K562 (cell line): ENCODE measurements around the gene NXNL2. TPM values are rescaled to one million over a fixed set of nuclear protein-coding genes. Genes with fewer than 3 reads are reported as not detected.

Source experiments
- ATAC-seq: fragments of 200-7000 bp; cut with Tn5 transposase; 3 replicates; pipeline ENCODE4 v1.9.1; 2020; ENCODE audit warnings: moderate library complexity
- BruUV-seq: library from RNA; stranded (reverse); fragments of 400-500 nt; replicated peaks from 2 replicates; lab custom pipeline; 2021; lab: Mats Ljungman, UMichigan
- CTCF ChIA-PET: fragments of 300-600 bp; formaldehyde crosslinking; extraction: SDS; loops from one replicate; lab custom pipeline; 2021; ENCODE audit warnings: low intra/inter-chr PET ratio; lab: Yijun Ruan, JAX
- POLR2A ChIA-PET: fragments of 300-600, 350-650 bp; sonication (Branson Sonifier 250); formaldehyde crosslinking; extraction: SDS; loops from one replicate; lab custom pipeline; 2021; ENCODE audit warnings: antibody characterized with exemption, inconsistent platforms; lab: Yijun Ruan, JAX
- DNase-seq, 4 experiments: peaks; one replicate each; pipeline versions ENCODE4 v3.0.0 to v3.0.0-alpha.2; 2011 to 2018; ENCODE audit warnings: low spot score in 3 of 4, mixed read lengths in 3 of 4; ENCODE audit errors: extremely low read depth in 1 of 4
- FAIRE-seq: peaks from 2 replicates; lab custom pipeline; 2011; peaks lifted over from hg19 to GRCh38; lab: Jason Lieb, UNC
- H2AFZ ChIP-seq: 2 replicates; pipeline ENCODE4 v1.6.0; 2011; ENCODE audit warnings: low read depth, low read length, control low read depth, inconsistent platforms
- H3K27ac ChIP-seq: fragments of 200-600 bp; 3 replicates; pipeline ENCODE4 v1.8.0; 2011; ENCODE audit warnings: low read depth, mild to moderate bottlenecking, control low read depth, inconsistent platforms, low read length, moderate library complexity, mixed read lengths; ENCODE audit errors: extremely low read depth
- H3K27me3 ChIP-seq, 2 experiments: fragments of 300-600 bp in 1 of 2; 2 replicates in 1 of 2; 3 replicates in 1 of 2; pipeline versions ENCODE4 v1.6.0 to v1.8.0; 2011; ENCODE audit warnings: inconsistent platforms in 2 of 2, low read length in 2 of 2, mild to moderate bottlenecking in 1 of 2, mixed read lengths in 1 of 2, moderate library complexity in 1 of 2; ENCODE audit not compliant: control insufficient read depth in 2 of 2, insufficient read depth in 2 of 2
- H3K36me3 ChIP-seq: fragments of 300-600 bp; 3 replicates; pipeline ENCODE4 v1.8.0; 2011; ENCODE audit warnings: mild to moderate bottlenecking, low read length, inconsistent platforms; ENCODE audit not compliant: control insufficient read depth, insufficient read depth
- H3K4me1 ChIP-seq, 2 experiments: fragments of 200-600 bp in 1 of 2; replicated peaks in 1 of 2; 2 replicates in 1 of 2; 3 replicates in 1 of 2; pipeline versions ENCODE4 v1.5.1 to v1.8.0; 2011; ENCODE audit warnings: inconsistent platforms in 2 of 2, low read length in 2 of 2, mild to moderate bottlenecking in 1 of 2, mixed read lengths in 1 of 2, moderate library complexity in 1 of 2; ENCODE audit not compliant: control insufficient read depth in 2 of 2, insufficient read depth in 2 of 2
- H3K4me2 ChIP-seq: 2 replicates; pipeline ENCODE4 v1.6.1; 2011; ENCODE audit warnings: low read length, control low read depth, inconsistent platforms, mixed read lengths; ENCODE audit not compliant: insufficient read depth
- H3K4me3 ChIP-seq: fragments of 200-600 bp; sonication (generic), shearing (Covaris generic); 2 replicates; pipeline ENCODE4 v1.5.1; 2016; ENCODE audit warnings: control low read depth, inconsistent platforms
- H3K79me2 ChIP-seq: fragments of 200-600 bp; 3 replicates; pipeline ENCODE4 v1.8.0; 2011; ENCODE audit warnings: low read length, inconsistent platforms; ENCODE audit not compliant: control insufficient read depth, insufficient read depth
- H3K9ac ChIP-seq, 2 experiments: 2 replicates each; pipeline versions ENCODE4 v1.6.0 to v1.6.1; 2011; ENCODE audit warnings: low read depth in 2 of 2, low read length in 2 of 2, control low read depth in 1 of 2, inconsistent platforms in 1 of 2, mild to moderate bottlenecking in 1 of 2, mixed read lengths in 1 of 2; ENCODE audit not compliant: insufficient read depth in 1 of 2
- H3K9me1 ChIP-seq: one replicate; pipeline ENCODE4 v1.6.0; 2011; ENCODE audit warnings: inconsistent platforms, mild to moderate bottlenecking, low read length, moderate library complexity; ENCODE audit not compliant: control insufficient read depth, insufficient read depth
- H3K9me3 ChIP-seq: replicated peaks from 2 replicates; pipeline ENCODE4 v1.5.1; 2011; ENCODE audit warnings: low read depth, low read length, inconsistent platforms; ENCODE audit not compliant: control insufficient read depth, insufficient read depth
- H4K20me1 ChIP-seq: replicated peaks from 2 replicates; pipeline ENCODE4 v1.6.1; 2011; ENCODE audit warnings: low read length, inconsistent platforms, mixed read lengths; ENCODE audit not compliant: control insufficient read depth, insufficient read depth
- ARNT ChIP-seq, 2 experiments: fragments of 450-650 bp; IDR thresholded peaks; 2 replicates each; pipeline ENCODE4 v1.6.1; 2016; ENCODE audit warnings: mild to moderate bottlenecking in 1 of 2
- CBFA2T3 ChIP-seq: fragments of 450-650 bp; IDR thresholded peaks from 2 replicates; pipeline ENCODE4 v1.6.1; 2017
- CBX3 ChIP-seq, 2 experiments: IDR thresholded peaks; 1 replicate in 1 of 2; 2 replicates in 1 of 2; pipeline ENCODE4 v1.6.1; 2012; ENCODE audit warnings: inconsistent platforms in 2 of 2, low read length in 2 of 2, borderline replicate concordance in 1 of 2, control low read depth in 1 of 2
- GABPB2 ChIP-seq: fragments of 250-450 bp; sonication (Bioruptor Pico); conservative IDR thresholded peaks from 2 replicates; pipeline ENCODE4 v1.5.1; 2021; ENCODE audit warnings: mild to moderate bottlenecking
- HDAC1 ChIP-seq, 2 experiments: fragments of 450-650 bp; IDR thresholded peaks; 2 replicates each; pipeline ENCODE4 v1.6.1; 2016 to 2017; ENCODE audit warnings: inconsistent platforms in 1 of 2, mild to moderate bottlenecking in 1 of 2, moderate library complexity in 1 of 2
- KDM4B ChIP-seq, 2 experiments: fragments of 450-650 bp in 1 of 2; sonication (generic) in 1 of 2; IDR thresholded peaks; 2 replicates each; pipeline ENCODE4 v1.6.1; 2016 to 2017; ENCODE audit warnings: borderline replicate concordance in 2 of 2, antibody characterized with exemption in 1 of 2, low read depth in 1 of 2, mild to moderate bottlenecking in 1 of 2
- MCM7 ChIP-seq, 2 experiments: fragments of 450-650 bp; IDR thresholded peaks; 2 replicates each; pipeline ENCODE4 v1.6.1; 2016 to 2018
- MTF1 ChIP-seq: fragments of 250-450 bp; sonication (Bioruptor Pico); IDR thresholded peaks from 2 replicates; pipeline ENCODE4 v1.9.0; 2021; ENCODE audit warnings: moderate library complexity, mild to moderate bottlenecking, inconsistent platforms, borderline replicate concordance
- NCOA6 ChIP-seq: fragments of 450-650 bp; IDR thresholded peaks from 2 replicates; pipeline ENCODE4 v1.6.1; 2017; ENCODE audit warnings: mild to moderate bottlenecking
- PCBP2 ChIP-seq: fragments of 200-400 bp; formaldehyde crosslinking; IDR thresholded peaks from 2 replicates; pipeline ENCODE4 v1.6.1; 2018; ENCODE audit warnings: low read length, low read depth, mild to moderate bottlenecking, moderate library complexity; ENCODE audit not compliant: poor library complexity, severe bottlenecking
- PTBP1 ChIP-seq: fragments of 200-400 bp; formaldehyde crosslinking; IDR thresholded peaks from 2 replicates; pipeline ENCODE4 v1.6.1; 2017; ENCODE audit warnings: low read depth, low read length
- RBM14 ChIP-seq: fragments of 200-400 bp; formaldehyde crosslinking; IDR thresholded peaks from 2 replicates; pipeline ENCODE4 v1.6.1; 2018; ENCODE audit warnings: low read depth, mild to moderate bottlenecking, low read length, moderate library complexity, borderline replicate concordance; ENCODE audit not compliant: insufficient read depth
- TAF7 ChIP-seq: fragments of 450-650 bp; IDR thresholded peaks from 2 replicates; pipeline ENCODE4 v1.6.1; 2016; ENCODE audit warnings: missing genetic modification characterization, missing compliant biosample characterization
- ZC3H11A ChIP-seq: IDR thresholded peaks from 2 replicates; pipeline ENCODE4 v1.6.1; 2012; ENCODE audit warnings: low read depth, low read length, improper control_type of control experiment
- ZNF146 ChIP-seq: IDR thresholded peaks from one replicate; pipeline ENCODE4 v1.6.1; 2018; ENCODE audit warnings: missing compliant biosample characterization; ENCODE audit not compliant: unreplicated experiment
- ZNF311 ChIP-seq: fragments of 250-450 bp; sonication (Bioruptor Pico); IDR thresholded peaks from 2 replicates; pipeline ENCODE4 v1.4.0; 2020; ENCODE audit warnings: mild to moderate bottlenecking, moderate library complexity
- whole genome bisulfite sequencing: fragments of 100-300 bp; shearing (Covaris generic); methylation state at CpG from one replicate; pipeline ENCODE4 v1.1.6; 2016; ENCODE audit warnings: low coverage, mixed read lengths; ENCODE audit not compliant: insufficient coverage; ENCODE audit errors: missing lambda C conversion rate; 5-methylcytosine and 5-hydroxymethylcytosine counted together
- in situ Hi-C: fragments of 300-500 bp; cut with MboI; formaldehyde crosslinking; loops from 4 replicates; pipeline ENCODE4 v1.15.0; 2018; ENCODE audit warnings: inconsistent platforms, mixed read lengths
- intact Hi-C: fragments of 100-400 bp; cut with micrococcal nuclease; formaldehyde crosslinking; loops from 2 replicates; pipeline ENCODE4 v1.14.2; 2022
- polyA plus RNA-seq, 8 experiments: library from polyadenylated mRNA; depleted of rRNA in 4 of 8; stranded (reverse) in 5 of 8; unstranded in 3 of 8; fragments of >200 nt; fragmentation: Nextera tagmentation in 2 of 8; fragmentation: Illumina TruSeq in 1 of 8; extraction: Ambion mirVana in 2 of 8; extraction: Trizol in 1 of 8; gene quantifications; 2 replicates each; pipeline versions ENCODE4 v1.2.1 to v1.2.3, GENCODE V29; 2011 to 2014; ENCODE audit warnings: inconsistent platforms in 1 of 8, missing spikeins in 1 of 8
- total RNA-seq, 7 experiments: library from RNA; depleted of rRNA in 6 of 7; stranded (reverse); fragments of >200 nt in 6 of 7; fragmentation: Illumina TruSeq in 2 of 7; extraction: Trizol in 2 of 7; gene quantifications; 2 replicates each; pipeline versions ENCODE4 v1.2.1 to v1.2.3, GENCODE V29; 2011 to 2021; ENCODE audit warnings: low replicate concordance in 1 of 7
- TF ChIP-seq, protein P1 (sequence below), 2 experiments: IDR thresholded peaks; 2 replicates each; pipeline ENCODE4 v1.6.1; 2012; ENCODE audit warnings: improper control_type of control experiment in 2 of 2, low read depth in 2 of 2, low read length in 2 of 2, borderline replicate concordance in 1 of 2
- TF ChIP-seq, protein P2 (sequence below): sonication (generic); formaldehyde crosslinking; IDR thresholded peaks from 2 replicates; pipeline ENCODE4 v1.8.1; 2023; ENCODE audit warnings: mild to moderate bottlenecking, missing genetic modification reagents

The NXNL2 gene
- total and polyA plus RNA-seq, 9 of the 15 experiments (the other 6 are each of a cell fraction or from before 2014, with no cell fraction given): 0.15 to 0.19 TPM; not detected in 7

DNA sequence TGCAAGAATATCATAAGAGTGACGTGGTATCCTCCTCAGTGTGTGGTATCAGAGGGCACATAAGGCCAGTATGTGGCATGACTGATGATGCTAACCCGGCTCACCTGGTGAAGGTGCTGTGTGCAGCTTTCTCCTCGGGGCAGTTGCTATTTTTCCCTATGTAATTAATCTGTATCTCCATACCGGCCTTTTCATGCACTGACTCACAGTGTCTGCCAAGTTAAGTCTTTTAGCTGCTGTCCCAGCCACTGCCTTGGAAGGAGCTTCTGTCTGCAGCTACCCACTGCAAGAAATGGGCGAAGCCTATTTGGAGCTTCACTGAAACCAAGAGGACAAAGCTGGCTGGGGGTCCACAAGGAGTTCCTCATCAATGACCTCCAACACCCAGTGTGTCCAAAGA is 46.0 kb downstream of the NXNL2 start:
- peaks cover 0 to 7% of the 10 kb centered on the region in 2 experiments; a peak in 1 of 5 replicates for H3K4me1 ChIP-seq
- CTCF ChIA-PET: interaction anchor here (0.5 to 0.6 kb wide), 2 partner anchors 11 to 630 kb away, joined by 3 to 4 read pairs; no protein-coding TSS in a partner anchor
- H4K20me1 ChIP-seq: no peaks in the 10 kb centered on the region
- no peak for TF ChIP-seq RBM14
- TF ChIP-seq PTBP1: no peak
- TF ChIP-seq, protein P1, sequence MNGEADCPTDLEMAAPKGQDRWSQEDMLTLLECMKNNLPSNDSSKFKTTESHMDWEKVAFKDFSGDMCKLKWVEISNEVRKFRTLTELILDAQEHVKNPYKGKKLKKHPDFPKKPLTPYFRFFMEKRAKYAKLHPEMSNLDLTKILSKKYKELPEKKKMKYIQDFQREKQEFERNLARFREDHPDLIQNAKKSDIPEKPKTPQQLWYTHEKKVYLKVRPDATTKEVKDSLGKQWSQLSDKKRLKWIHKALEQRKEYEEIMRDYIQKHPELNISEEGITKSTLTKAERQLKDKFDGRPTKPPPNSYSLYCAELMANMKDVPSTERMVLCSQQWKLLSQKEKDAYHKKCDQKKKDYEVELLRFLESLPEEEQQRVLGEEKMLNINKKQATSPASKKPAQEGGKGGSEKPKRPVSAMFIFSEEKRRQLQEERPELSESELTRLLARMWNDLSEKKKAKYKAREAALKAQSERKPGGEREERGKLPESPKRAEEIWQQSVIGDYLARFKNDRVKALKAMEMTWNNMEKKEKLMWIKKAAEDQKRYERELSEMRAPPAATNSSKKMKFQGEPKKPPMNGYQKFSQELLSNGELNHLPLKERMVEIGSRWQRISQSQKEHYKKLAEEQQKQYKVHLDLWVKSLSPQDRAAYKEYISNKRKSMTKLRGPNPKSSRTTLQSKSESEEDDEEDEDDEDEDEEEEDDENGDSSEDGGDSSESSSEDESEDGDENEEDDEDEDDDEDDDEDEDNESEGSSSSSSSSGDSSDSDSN (IDR thresholded peaks at IDR 0.05; ENCODE audit: borderline replicate concordance in 1 of 2, low read depth in 2 of 2, low read length in 2 of 2): no peak
- no peak for TF ChIP-seq ARNT (IDR thresholded peaks at IDR 0.05)
- TF ChIP-seq, protein P2, sequence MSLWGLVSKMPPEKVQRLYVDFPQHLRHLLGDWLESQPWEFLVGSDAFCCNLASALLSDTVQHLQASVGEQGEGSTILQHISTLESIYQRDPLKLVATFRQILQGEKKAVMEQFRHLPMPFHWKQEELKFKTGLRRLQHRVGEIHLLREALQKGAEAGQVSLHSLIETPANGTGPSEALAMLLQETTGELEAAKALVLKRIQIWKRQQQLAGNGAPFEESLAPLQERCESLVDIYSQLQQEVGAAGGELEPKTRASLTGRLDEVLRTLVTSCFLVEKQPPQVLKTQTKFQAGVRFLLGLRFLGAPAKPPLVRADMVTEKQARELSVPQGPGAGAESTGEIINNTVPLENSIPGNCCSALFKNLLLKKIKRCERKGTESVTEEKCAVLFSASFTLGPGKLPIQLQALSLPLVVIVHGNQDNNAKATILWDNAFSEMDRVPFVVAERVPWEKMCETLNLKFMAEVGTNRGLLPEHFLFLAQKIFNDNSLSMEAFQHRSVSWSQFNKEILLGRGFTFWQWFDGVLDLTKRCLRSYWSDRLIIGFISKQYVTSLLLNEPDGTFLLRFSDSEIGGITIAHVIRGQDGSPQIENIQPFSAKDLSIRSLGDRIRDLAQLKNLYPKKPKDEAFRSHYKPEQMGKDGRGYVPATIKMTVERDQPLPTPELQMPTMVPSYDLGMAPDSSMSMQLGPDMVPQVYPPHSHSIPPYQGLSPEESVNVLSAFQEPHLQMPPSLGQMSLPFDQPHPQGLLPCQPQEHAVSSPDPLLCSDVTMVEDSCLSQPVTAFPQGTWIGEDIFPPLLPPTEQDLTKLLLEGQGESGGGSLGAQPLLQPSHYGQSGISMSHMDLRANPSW (CRISPR knock-in tag): no peak
- TF ChIP-seq HDAC1 (IDR thresholded peaks at IDR 0.05): no peak
- TF ChIP-seq TAF7 (tag): no peak
- no peak for TF ChIP-seq CBX3 (IDR thresholded peaks at IDR 0.05; ENCODE audit: borderline replicate concordance in 1 of 2, low read length in 2 of 2)
- TF ChIP-seq ZNF311: no peak
- TF ChIP-seq MTF1 (CRISPR knock-in tag): no peak
- TF ChIP-seq CBFA2T3: no peak
- TF ChIP-seq MCM7 (IDR thresholded peaks at IDR 0.05): no peak
- no peak for TF ChIP-seq NCOA6
- TF ChIP-seq PCBP2: no peak
- TF ChIP-seq KDM4B (IDR thresholded peaks at IDR 0.05; ENCODE audit: borderline replicate concordance in 2 of 2, low read depth in 1 of 2): no peak
- no peak for TF ChIP-seq ZNF146
- no peak for TF ChIP-seq GABPB2 (CRISPR knock-in tag)
- TF ChIP-seq ZC3H11A: no peak
- H3K9me1 ChIP-seq: no peaks in the 10 kb centered on the region
- H3K36me3 ChIP-seq: no peaks in the 10 kb centered on the region
- intact Hi-C loops: no loop called here
- no peak overlapping the region for H3K4me3 ChIP-seq
- H3K79me2 ChIP-seq: no peaks in the 10 kb centered on the region
- FAIRE-seq (no peak), ATAC-seq (no peak), DNase-seq (no peak)
- no peaks in the 10 kb centered on the region for H3K9me3 ChIP-seq
- 0% methylated on average over 4 of the region's 5 CpGs for WGBS
- POLR2A ChIA-PET: interaction anchor here (0.7 kb wide), 1 partner anchor 134 kb away, joined by 3 read pairs; no protein-coding TSS in a partner anchor
- no peak overlapping the region for H2AFZ ChIP-seq
- in situ Hi-C loops: no loop called here
- H3K4me2 ChIP-seq: no peak overlapping the region
- no peak overlapping the region for H3K27ac ChIP-seq
- H3K9ac ChIP-seq: no peak overlapping the region
- H3K27me3 ChIP-seq: peaks cover 0 to 25% of the 10 kb centered on the region in 2 experiments; a peak in 4 of 5 replicates
- BruUV-seq: no TSS peak
